HG03103 (cell line): Measurements from ENCODE around the gene KIFBP.
A peak's percentile ranks its signal among the peaks of the same experiment; 100 is the strongest.

ENCODE experiments used
- ATAC-seq: cut with Tn5 transposase; IDR thresholded peaks from one replicate; pipeline ENCODE4 v1.9.1; 2021; ENCODE audit warnings: low read depth; ENCODE audit not compliant: unreplicated experiment

KIFBP gene

GRCh38 chr10:69048103-69048502 is 59.5 kb downstream of the KIFBP start:
- no peak for ATAC-seq

GRCh38 chr10:69049566-69049961 is 61.0 kb downstream of the KIFBP start:
- no peak for ATAC-seq

- ATAC-seq: no peak
Measured at GRCh38 chr10:69051303-69051702, 62.7 kb downstream of the KIFBP start.

- no peak for ATAC-seq
Measured at GRCh38 chr10:69051710-69052487, 63.3 kb downstream of the KIFBP start.

- ATAC-seq: no peak
Measured at GRCh38 chr10:69052736-69053135, 64.1 kb downstream of the KIFBP start.

- ATAC-seq: no peak
Measured at GRCh38 chr10:69055241-69055640, 66.6 kb downstream of the KIFBP start.

- no peak for ATAC-seq
Measured at GRCh38 chr10:69056129-69056528, 67.5 kb downstream of the KIFBP start.

GRCh38 chr10:69056536-69057260 is 68.1 kb downstream of the KIFBP start:
- no peak for ATAC-seq

- no peak for ATAC-seq
Measured at GRCh38 chr10:69057261-69057950, 68.8 kb downstream of the KIFBP start.

GRCh38 chr10:69057951-69058297 is 69.3 kb downstream of the KIFBP start:
- no peak for ATAC-seq

- ATAC-seq: no peak
Measured at GRCh38 chr10:69060127-69060798, 71.7 kb downstream of the KIFBP start.

- peak; percentile 54 for ATAC-seq
Measured at GRCh38 chr10:69061305-69062161, 72.9 kb downstream of the KIFBP start.

- ATAC-seq: no peak
Measured at GRCh38 chr10:69062901-69063300, 74.3 kb downstream of the KIFBP start.

GRCh38 chr10:69064762-69065328 is 76.2 kb downstream of the KIFBP start:
- no peak for ATAC-seq

- ATAC-seq: peak; percentile 42
Measured at GRCh38 chr10:69065406-69066361, 77.1 kb downstream of the KIFBP start.
